Measurements from ENCODE around the gene PRDM1. TPM values are rescaled to one million over a fixed set of nuclear protein-coding genes. Genes with fewer than 3 reads are reported as not detected.

Gene PRDM1
- total RNA-seq, 4 donors from 2014 or later, result 7.0 to 20.8 (median 10.3) TPM

DNA sequence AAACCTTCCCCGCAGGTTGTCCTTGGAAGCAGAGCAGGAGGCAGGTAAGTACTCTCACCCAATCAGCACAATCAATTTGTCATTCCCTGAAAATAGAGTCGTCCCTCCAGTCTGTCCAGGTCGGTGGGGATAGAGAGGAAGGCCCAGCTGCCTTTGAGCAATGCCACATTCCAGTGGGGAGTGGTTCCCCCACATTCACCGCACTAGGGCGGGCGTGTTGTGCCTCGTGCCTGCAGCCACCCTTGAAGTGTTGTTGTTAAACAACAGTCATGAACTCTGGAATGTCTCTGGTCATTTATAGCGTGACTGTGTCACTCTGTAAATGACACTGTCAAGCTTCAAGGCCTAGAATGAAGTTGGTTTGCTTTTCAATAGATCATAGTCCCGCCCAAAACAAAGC lies 33.4 kb downstream of the PRDM1 start:
- no peak for DNase-seq (ENCODE audit: low spot score)
- no peak for ATAC-seq (ENCODE audit: low FRiP score)
- TF ChIP-seq, protein P1, sequence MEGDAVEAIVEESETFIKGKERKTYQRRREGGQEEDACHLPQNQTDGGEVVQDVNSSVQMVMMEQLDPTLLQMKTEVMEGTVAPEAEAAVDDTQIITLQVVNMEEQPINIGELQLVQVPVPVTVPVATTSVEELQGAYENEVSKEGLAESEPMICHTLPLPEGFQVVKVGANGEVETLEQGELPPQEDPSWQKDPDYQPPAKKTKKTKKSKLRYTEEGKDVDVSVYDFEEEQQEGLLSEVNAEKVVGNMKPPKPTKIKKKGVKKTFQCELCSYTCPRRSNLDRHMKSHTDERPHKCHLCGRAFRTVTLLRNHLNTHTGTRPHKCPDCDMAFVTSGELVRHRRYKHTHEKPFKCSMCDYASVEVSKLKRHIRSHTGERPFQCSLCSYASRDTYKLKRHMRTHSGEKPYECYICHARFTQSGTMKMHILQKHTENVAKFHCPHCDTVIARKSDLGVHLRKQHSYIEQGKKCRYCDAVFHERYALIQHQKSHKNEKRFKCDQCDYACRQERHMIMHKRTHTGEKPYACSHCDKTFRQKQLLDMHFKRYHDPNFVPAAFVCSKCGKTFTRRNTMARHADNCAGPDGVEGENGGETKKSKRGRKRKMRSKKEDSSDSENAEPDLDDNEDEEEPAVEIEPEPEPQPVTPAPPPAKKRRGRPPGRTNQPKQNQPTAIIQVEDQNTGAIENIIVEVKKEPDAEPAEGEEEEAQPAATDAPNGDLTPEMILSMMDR (IDR thresholded peaks at IDR 0.05), result no peak

DNA sequence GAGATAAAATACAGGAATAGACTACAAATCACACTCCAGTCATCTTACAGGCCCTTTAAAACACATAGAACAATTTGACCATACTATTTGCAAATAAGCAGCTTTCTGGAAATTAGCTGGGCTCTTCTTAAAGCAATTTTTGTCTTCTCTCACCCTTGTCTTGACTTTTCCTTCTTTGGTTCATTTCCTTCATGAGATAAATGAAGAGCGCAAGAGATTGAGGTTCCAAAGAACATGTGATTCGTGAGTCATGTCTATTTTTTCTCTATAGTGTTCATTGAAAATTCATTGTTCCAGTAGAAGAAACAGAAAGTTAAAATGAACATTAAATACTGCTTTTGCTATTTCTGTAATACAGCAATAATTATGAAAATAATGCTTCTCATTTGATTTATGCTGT lies 33.9 kb downstream of the PRDM1 start:
- ATAC-seq (ENCODE audit: low FRiP score) (no peak), DNase-seq (ENCODE audit: low spot score) (no peak)

DNA sequence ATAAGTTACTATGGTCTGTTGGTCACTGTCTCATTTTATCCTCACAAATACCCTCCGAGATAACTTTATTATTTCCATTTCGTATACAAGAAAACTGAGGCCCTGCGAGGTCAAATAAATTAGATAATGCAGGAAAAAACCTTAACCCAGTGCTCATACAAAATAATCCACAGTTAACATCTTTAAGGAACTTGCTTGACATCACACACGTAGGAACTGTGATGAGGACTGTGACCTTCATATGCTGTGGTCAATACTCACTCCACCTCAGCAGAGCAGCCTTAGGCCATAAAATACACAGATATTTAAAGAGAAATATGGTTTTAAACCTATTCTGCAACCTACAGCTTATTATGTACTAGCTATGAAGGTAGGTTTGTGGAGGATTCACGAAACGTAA lies 34.3 kb downstream of the PRDM1 start:
- ATAC-seq (ENCODE audit: low FRiP score), result no peak
- no peak for DNase-seq (ENCODE audit: low spot score)
- TF ChIP-seq, protein P1 (IDR thresholded peaks at IDR 0.05), result no peak

More for the DNA sequence above, 33.9 kb downstream of the PRDM1 start:
- TF ChIP-seq, protein P1 (IDR thresholded peaks at IDR 0.05), result no peak

DNA sequence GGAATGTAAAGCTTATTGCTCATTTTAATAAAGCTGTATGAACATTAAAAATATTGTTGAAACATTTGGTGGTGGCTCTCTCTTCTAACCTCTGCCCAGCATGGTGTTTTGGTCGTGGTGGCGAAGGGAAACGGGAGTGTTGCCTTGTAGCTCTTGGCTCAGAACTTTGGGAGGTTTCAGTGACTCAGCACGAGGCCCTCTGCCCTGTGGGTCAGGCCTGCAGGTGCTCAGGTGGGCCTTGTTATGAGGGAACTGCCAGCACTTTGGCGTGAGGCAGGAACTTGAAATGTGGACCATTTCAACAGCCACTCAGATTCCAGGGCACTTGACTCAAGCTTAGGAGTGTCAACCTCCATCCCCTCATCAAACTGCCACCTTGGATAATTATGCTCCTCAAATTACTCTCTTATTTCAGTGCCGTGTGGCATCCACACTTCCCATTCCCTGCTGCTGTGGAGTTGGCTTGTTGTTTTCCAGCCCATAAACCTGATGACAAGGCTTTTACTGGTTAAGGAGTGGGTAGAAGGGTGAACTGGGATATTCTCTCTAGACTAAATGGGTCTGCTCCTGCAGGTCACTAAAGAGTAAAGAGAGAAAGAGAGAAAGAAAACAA lies 36.3 kb downstream of the PRDM1 start:
- no peak for DNase-seq (ENCODE audit: low spot score)
- TF ChIP-seq, protein P1 (IDR thresholded peaks at IDR 0.05), result no peak
- no peak for ATAC-seq (ENCODE audit: low FRiP score)

DNA sequence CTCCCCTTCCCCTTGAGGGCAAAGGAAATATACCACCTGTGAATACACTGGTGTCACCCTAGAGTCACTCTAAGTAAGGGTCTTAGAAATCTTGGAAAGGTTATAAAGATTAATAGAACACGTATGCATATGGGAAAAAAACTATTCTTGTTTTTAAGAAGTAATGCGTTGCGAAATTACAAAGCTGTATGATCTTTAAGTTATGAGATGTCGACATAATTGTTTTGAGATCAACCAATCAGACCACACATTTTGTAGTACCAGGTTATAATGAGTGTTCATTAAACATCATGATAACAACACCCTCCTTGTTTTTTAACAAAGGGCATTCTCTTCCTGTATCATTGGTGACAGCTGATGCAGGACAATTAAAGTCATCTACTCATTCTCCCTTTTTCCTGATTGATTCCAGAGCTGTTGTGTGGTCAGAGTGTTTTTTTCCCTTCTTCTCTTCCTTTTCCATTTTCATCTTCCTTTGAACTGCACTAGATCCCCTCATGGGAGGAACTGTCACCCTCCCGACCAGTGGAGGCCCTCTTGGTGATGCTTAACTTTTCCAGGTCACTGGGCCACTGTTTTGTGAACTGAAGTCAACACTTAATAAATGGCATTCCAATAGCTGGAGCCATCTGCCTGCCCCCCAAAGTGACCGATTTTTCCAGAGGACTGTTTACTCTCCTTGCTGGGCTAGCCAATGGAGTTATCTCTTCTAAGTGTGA lies 37.0 kb downstream of the PRDM1 start:
- TF ChIP-seq, protein P1 (IDR thresholded peaks at IDR 0.05), result no peak
- DNase-seq (ENCODE audit: low spot score), result no peak
- ATAC-seq (ENCODE audit: low FRiP score), result no peak

DNA sequence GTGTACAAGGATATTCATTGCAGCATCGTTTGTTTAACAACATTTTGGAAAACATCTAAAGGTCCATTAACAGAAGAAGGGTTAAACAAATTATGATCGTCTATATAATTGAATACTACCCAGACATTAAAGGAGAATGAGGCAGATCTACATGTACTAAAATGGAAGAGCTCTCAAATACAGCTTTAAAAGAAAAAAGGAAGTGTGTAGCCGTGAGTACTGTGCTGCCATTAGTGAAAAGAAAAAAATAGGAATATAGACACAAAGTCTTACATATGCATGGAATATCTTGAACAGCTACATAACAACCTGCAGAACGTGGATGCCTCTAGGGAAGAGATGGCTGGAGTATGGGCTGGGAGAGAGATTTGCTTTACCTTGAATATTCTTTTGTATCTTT lies 37.9 kb downstream of the PRDM1 start:
- DNase-seq (ENCODE audit: low spot score) (no peak), ATAC-seq (ENCODE audit: low FRiP score) (no peak)
- TF ChIP-seq, protein P1 (IDR thresholded peaks at IDR 0.05), result no peak
